H1 (cell line): ENCODE measurements around the gene WRAP53. TPM values are rescaled to one million over a fixed set of nuclear protein-coding genes. Genes with fewer than 3 reads are reported as not detected.

Experiments used
- ASH2L ChIP-seq: fragments of 200-600, 300-600 bp; sonication (generic); IDR thresholded peaks from one replicate; pipeline ENCODE4 v1.7.1; 2017; ENCODE audit warnings: low read length
- BCL11A ChIP-seq, 2 experiments: IDR thresholded peaks; one replicate each; pipeline ENCODE4 v1.6.1; 2011; ENCODE audit warnings: low read depth in 2 of 2, low read length in 2 of 2, mild to moderate bottlenecking in 2 of 2
- EZH2 ChIP-seq: fragments of 200-600 bp; sonication (generic); IDR thresholded peaks from 2 replicates; pipeline ENCODE4 v1.7.1; 2012; ENCODE audit warnings: low read depth, mild to moderate bottlenecking, moderate library complexity, low read length, inconsistent platforms; ENCODE audit not compliant: severe bottlenecking
- GABPA ChIP-seq: IDR thresholded peaks from 2 replicates; pipeline ENCODE4 v1.6.1; 2011; ENCODE audit warnings: mild to moderate bottlenecking, low read length, moderate library complexity, borderline replicate concordance; ENCODE audit not compliant: insufficient read depth
- SIN3A ChIP-seq, 2 experiments: IDR thresholded peaks in 1 of 2; conservative IDR thresholded peaks in 1 of 2; 2 replicates each; pipeline ENCODE4 v1.6.1; 2011 to 2012; ENCODE audit warnings: low read length in 2 of 2, improper control_type of control experiment in 1 of 2, low read depth in 1 of 2, mild to moderate bottlenecking in 1 of 2
- SP2 ChIP-seq: IDR thresholded peaks from 2 replicates; pipeline ENCODE4 v1.6.1; 2012; ENCODE audit warnings: mild to moderate bottlenecking, low read length, inconsistent platforms
- polyA plus RNA-seq, 7 experiments: library from polyadenylated mRNA; depleted of rRNA in 3 of 7; stranded (reverse) in 5 of 7; unstranded in 2 of 7; fragments of >200 nt in 5 of 7; fragments of 200-250 nt in 2 of 7; gene quantifications; 1 replicate in 5 of 7; 2 replicates in 1 of 7; 4 replicates in 1 of 7; pipeline versions ENCODE4 v1.2.1 to v1.2.3, GENCODE V29; 2011 to 2013; ENCODE audit warnings: missing spikeins in 2 of 7, mixed read lengths in 2 of 7
- total RNA-seq: library from RNA; stranded (reverse); fragmentation: NEBNext Ultra II Directional; extraction: Animal tissue kit (Norgen Biotek cat#: 25700); gene quantifications from 2 replicates; pipeline ENCODE4 v1.2.1, GENCODE V29; 2021

Gene WRAP53
- total and polyA plus RNA-seq, 2 of the 8 experiments (the other 6 are each of a cell fraction or from before 2014, with no cell fraction given): 29.2 to 30.1 TPM

DNA sequence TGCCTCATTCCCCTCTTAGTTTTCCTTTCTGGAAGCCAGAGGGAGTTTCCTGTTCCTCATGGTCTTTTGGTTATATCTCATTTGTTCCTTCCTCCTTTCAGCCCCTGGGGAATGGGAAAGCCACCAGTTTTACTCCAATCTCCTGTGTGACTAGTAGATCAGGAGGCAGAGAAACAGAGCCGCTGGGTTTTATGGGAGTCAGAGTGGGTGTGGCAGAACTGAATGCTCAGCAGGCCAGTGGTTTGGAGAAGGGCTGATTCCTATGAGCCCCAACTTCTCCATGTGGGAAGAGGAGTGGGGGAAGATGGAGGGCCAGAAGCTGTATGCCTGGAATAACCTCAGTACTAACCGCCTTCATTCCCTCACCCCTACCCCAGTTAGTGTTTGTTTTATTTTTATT is 33.3 kb downstream of the WRAP53 start (continued):
- TF ChIP-seq SP2 (no peak), SIN3A (conservative IDR thresholded peaks at IDR 0.05 in 1 of 2, IDR thresholded peaks at IDR 0.05 in 1 of 2; ENCODE audit: low read depth in 1 of 2, low read length in 2 of 2) (no peak), EZH2 (no peak), ASH2L (no peak), BCL11A (IDR thresholded peaks at IDR 0.05; ENCODE audit: low read depth in 2 of 2, low read length in 2 of 2) (no peak), GABPA (no peak)
